ENCODE data around the gene TNPO2. TPM values are rescaled to one million over a fixed set of nuclear protein-coding genes. Genes with fewer than 3 reads are reported as not detected.
"Not testable (repeated sequence)": the region's sequence is repeated elsewhere in the genome, so short reads cannot be mapped to it uniquely, and the experiment has no call there.

TNPO2 gene
- polyA plus RNA-seq, 1 donor, result 60.9 TPM

- peak; percentile 93 for DNase-seq
Measured at GRCh38 chr19:12736995-12737834, 13.5 kb upstream of the TNPO2 start, which contains the start of gene GET3. Gene GET3 (plus strand): TSS chr19:12737497. CDS start chr19:12737506, 9 bp downstream.

GRCh38 chr19:12733369-12734214 lies 9.9 kb upstream of the TNPO2 start:
- DNase-seq, result no peak

- DNase-seq, result no peak
Measured at GRCh38 chr19:12731337-12731736, 7.6 kb upstream of the TNPO2 start.

GRCh38 chr19:12730064-12730463 lies 6.3 kb upstream of the TNPO2 start:
- DNase-seq, result no peak

GRCh38 chr19:12727745-12728433 lies 4.2 kb upstream of the TNPO2 start:
- DNase-seq, result no peak

- DNase-seq, result no peak
Measured at GRCh38 chr19:12726988-12727316, 3.2 kb upstream of the TNPO2 start.

GRCh38 chr19:12725612-12726011 lies 1.9 kb upstream of the TNPO2 start:
- DNase-seq, result not testable (repeated sequence)

- DNase-seq, result no peak
Measured at GRCh38 chr19:12723381-12723640, 421 bp downstream of the TNPO2 start.

GRCh38 chr19:12722566-12723380 lies 959 bp downstream of the TNPO2 start:
- peak; percentile 98 for DNase-seq

- peak; percentile 80 for DNase-seq
Measured at GRCh38 chr19:12721656-12722565, 1.8 kb downstream of the TNPO2 start.

GRCh38 chr19:12720851-12721655 lies 2.7 kb downstream of the TNPO2 start:
- no peak for DNase-seq

- DNase-seq, result no peak
Measured at GRCh38 chr19:12720296-12720695, 3.4 kb downstream of the TNPO2 start.

GRCh38 chr19:12715929-12716328 lies 7.8 kb downstream of the TNPO2 start:
- DNase-seq, result no peak

GRCh38 chr19:12715102-12715501 lies 8.6 kb downstream of the TNPO2 start:
- DNase-seq, result no peak

- DNase-seq, result not testable (repeated sequence)
Measured at GRCh38 chr19:12713304-12713703, 10.4 kb downstream of the TNPO2 start.

GRCh38 chr19:12712077-12712476 lies 11.7 kb downstream of the TNPO2 start:
- DNase-seq, result not testable (repeated sequence)

GRCh38 chr19:12711187-12711586 lies 12.5 kb downstream of the TNPO2 start:
- no peak for DNase-seq

- DNase-seq, result no peak
Measured at GRCh38 chr19:12708641-12709040, 15.1 kb downstream of the TNPO2 start.

- no peak for DNase-seq
Measured at GRCh38 chr19:12706332-12706718, 17.4 kb downstream of the TNPO2 start.

- no peak for DNase-seq
Measured at GRCh38 chr19:12705654-12706331, 17.9 kb downstream of the TNPO2 start.
